Endothelial cell of umbilical vein (primary cell): ENCODE data around the gene ARHGAP18.

Experiments
- CTCF ChIP-seq, 2 donors: IDR thresholded peaks; 1 replicate in 1 of 2; 2 replicates in 1 of 2; pipeline ENCODE4 v1.5.1; 2011; ENCODE audit warnings: low read length in 2 of 2, mild to moderate bottlenecking in 2 of 2, moderate library complexity in 2 of 2, control low read depth in 1 of 2, inconsistent platforms in 1 of 2, low read depth in 1 of 2; ENCODE audit not compliant: insufficient read depth in 1 of 2; ENCODE audit errors: extremely low read depth in 1 of 2
- EZH2 ChIP-seq: IDR thresholded peaks from 2 replicates; pipeline ENCODE4 v1.6.1; 2012; ENCODE audit warnings: borderline replicate concordance, low read depth, mild to moderate bottlenecking, moderate library complexity, low read length, inconsistent platforms; ENCODE audit not compliant: severe bottlenecking
- MAX ChIP-seq: IDR thresholded peaks from 2 replicates; pipeline ENCODE4 v1.6.1; 2011; ENCODE audit not compliant: insufficient read depth, insufficient read length
- MYC ChIP-seq: IDR thresholded peaks from one replicate; pipeline ENCODE4 v1.6.1; 2011; ENCODE audit warnings: mild to moderate bottlenecking, low read depth, low read length
- POLR2A ChIP-seq: IDR thresholded peaks from 2 replicates; pipeline ENCODE4 v1.6.1; 2012; ENCODE audit warnings: low read depth, mild to moderate bottlenecking, control low read depth, low read length
- POLR2AphosphoS5 ChIP-seq: IDR thresholded peaks from 2 replicates; pipeline ENCODE4 v1.6.1; 2012; ENCODE audit warnings: low read depth, mild to moderate bottlenecking, control low read depth, low read length, moderate library complexity; ENCODE audit not compliant: insufficient read depth

GRCh38 chr6:129750360-129750759, 40.4 kb upstream of the ARHGAP18 start:
- TF ChIP-seq MAX (no peak), CTCF (IDR thresholded peaks at IDR 0.05; ENCODE audit: extremely low read depth in 1 of 2, insufficient read depth in 1 of 2, low read depth in 1 of 2, low read length in 2 of 2) (no peak), EZH2 (no peak), POLR2A (no peak), POLR2AphosphoS5 (peak; percentile 29), MYC (no peak)
